Measurements from ENCODE around the gene SNX18. TPM values are rescaled to one million over a fixed set of nuclear protein-coding genes. Genes with fewer than 3 reads are reported as not detected.
A peak's percentile ranks its signal among the peaks of the same experiment; 100 is the strongest.

SNX18 gene
- total and polyA plus RNA-seq, 2 donors (not counting 1 experiment from before 2014, with no cell fraction given): 10.6 to 31.6 TPM

- Histone ChIP-seq H3K9ac (ENCODE audit: low read length) (no peak overlapping the region), H3K27ac (ENCODE audit: low read length in 2 of 2) (peak overlapping the region in 1 of 2 donors; percentile 42), H3K4me1 (ENCODE audit: control insufficient read depth in 2 of 2, insufficient read depth in 2 of 2, low read length in 2 of 2) (peaks cover 60 to 84% of the 10 kb centered on the region in 2 donors), H3K79me2 (ENCODE audit: control insufficient read depth, insufficient read depth, low read length) (peaks cover 100% of the 10 kb centered on the region), H4K20me1 (ENCODE audit: control insufficient read depth, insufficient read depth, low read length, poor library complexity, severe bottlenecking) (peaks cover 100% of the 10 kb centered on the region), H3K36me3 (replicated peaks in 1 of 2; ENCODE audit: control extremely low read depth in 1 of 2, control insufficient read depth in 1 of 2, extremely low read depth in 1 of 2, insufficient read depth in 2 of 2, low read length in 1 of 2) (peaks cover 0 to 3% of the 10 kb centered on the region in 2 experiments), H3K9me3 (ENCODE audit: control extremely low read depth in 1 of 3, control insufficient read depth in 2 of 3, insufficient read depth in 1 of 3, low read length in 2 of 3) (no peaks in the 10 kb centered on the region), H2AFZ (ENCODE audit: insufficient read depth, low read depth, low read length, poor library complexity, severe bottlenecking) (no peak overlapping the region), H3K27me3 (replicated peaks in 1 of 4; ENCODE audit: control extremely low read depth in 1 of 4, control insufficient read depth in 3 of 4, insufficient read depth in 4 of 4, low read length in 3 of 4) (no peaks in the 10 kb centered on the region), H3K4me3 (ENCODE audit: control extremely low read depth in 1 of 5, extremely low read depth in 1 of 5, insufficient read depth in 1 of 5, low read depth in 2 of 5, low read length in 4 of 5) (no peak overlapping the region), H3K4me2 (replicated peaks; ENCODE audit: low read depth, low read length, poor library complexity, severe bottlenecking) (peak overlapping the region; percentile 87)
- DNase-seq: no peak
- H3K27me3 Mint-ChIP-seq: no peaks in the 10 kb centered on the region
- TF ChIP-seq CTCF (IDR thresholded peaks at IDR 0.05) (no peak), EZH2 (IDR thresholded peaks at IDR 0.05; ENCODE audit: borderline replicate concordance, insufficient read depth, low read depth, low read length, poor library complexity, severe bottlenecking) (no peak)
- H3K27ac Mint-ChIP-seq: peak overlapping the region; percentile 32
- H3K4me3 Mint-ChIP-seq: peak overlapping the region; percentile 26
- no peak for ATAC-seq (ENCODE audit: low read depth)
- intact Hi-C loops (cut with micrococcal nuclease): loop anchor here (10.0 kb wide), 1 partner anchor 71 kb away; no protein-coding TSS in a partner anchor
- POLR2A ChIA-PET: no interaction called here
- peaks cover 63% of the 10 kb centered on the region for H3K4me1 Mint-ChIP-seq
- 92% methylated on average over 8 of the region's 8 CpGs for WGBS (ENCODE audit: insufficient coverage)
- no peaks in the 10 kb centered on the region for H3K9me3 Mint-ChIP-seq (ENCODE audit: insufficient read depth)
- CTCF ChIA-PET: interaction anchor here (1.1 to 4.7 kb wide), 4 partner anchors 136 to 343 kb away, joined by 3 to 21 read pairs (median 12); no protein-coding TSS in a partner anchor
Measured at GRCh38 chr5:54524082-54524481, 6.5 kb downstream of the SNX18 start.

- no peak for DNase-seq
- no peaks in the 10 kb centered on the region for H3K27me3 ChIP-seq (replicated peaks in 1 of 4; ENCODE audit: control extremely low read depth in 1 of 4, control insufficient read depth in 3 of 4, insufficient read depth in 4 of 4, low read length in 3 of 4)
- Mint-ChIP-seq H3K9me3 (ENCODE audit: insufficient read depth) (no peaks in the 10 kb centered on the region), H3K4me1 (peaks cover 56% of the 10 kb centered on the region), H3K27ac (no peak overlapping the region), H3K4me3 (no peak overlapping the region), H3K27me3 (no peaks in the 10 kb centered on the region)
- no peak overlapping the region for H3K4me3 ChIP-seq (ENCODE audit: control extremely low read depth in 1 of 5, extremely low read depth in 1 of 5, insufficient read depth in 1 of 5, low read depth in 2 of 5, low read length in 4 of 5)
- ChIA-PET CTCF (interaction anchor here (0.8 to 4.7 kb wide), 3 partner anchors 320 to 346 kb away, joined by 4 to 21 read pairs (median 5); no protein-coding TSS in a partner anchor), POLR2A (no interaction called here)
- H3K27ac ChIP-seq (ENCODE audit: low read length in 2 of 2): peak overlapping the region in 1 of 2 donors; percentile 42
- intact Hi-C loops (cut with micrococcal nuclease): loop anchor here (10.0 kb wide), 1 partner anchor 70 kb away; no protein-coding TSS in a partner anchor
- H3K4me2 ChIP-seq (replicated peaks; ENCODE audit: low read depth, low read length, poor library complexity, severe bottlenecking): peak overlapping the region; percentile 87
- peaks cover 100% of the 10 kb centered on the region for H3K79me2 ChIP-seq (ENCODE audit: control insufficient read depth, insufficient read depth, low read length)
- H3K4me1 ChIP-seq (ENCODE audit: control insufficient read depth in 2 of 2, insufficient read depth in 2 of 2, low read length in 2 of 2): peaks cover 54 to 87% of the 10 kb centered on the region in 2 donors
- H3K36me3 ChIP-seq (replicated peaks in 1 of 2; ENCODE audit: control extremely low read depth in 1 of 2, control insufficient read depth in 1 of 2, extremely low read depth in 1 of 2, insufficient read depth in 2 of 2, low read length in 1 of 2): peaks cover 0 to 3% of the 10 kb centered on the region in 2 experiments
- no peak overlapping the region for H2AFZ ChIP-seq (ENCODE audit: insufficient read depth, low read depth, low read length, poor library complexity, severe bottlenecking)
- TF ChIP-seq EZH2 (IDR thresholded peaks at IDR 0.05; ENCODE audit: borderline replicate concordance, insufficient read depth, low read depth, low read length, poor library complexity, severe bottlenecking): no peak
- TF ChIP-seq CTCF (IDR thresholded peaks at IDR 0.05): no peak
- WGBS (ENCODE audit: insufficient coverage): 100% methylated on average over 6 of the region's 8 CpGs
- H3K9me3 ChIP-seq (ENCODE audit: control extremely low read depth in 1 of 3, control insufficient read depth in 2 of 3, insufficient read depth in 1 of 3, low read length in 2 of 3): no peaks in the 10 kb centered on the region
- H4K20me1 ChIP-seq (ENCODE audit: control insufficient read depth, insufficient read depth, low read length, poor library complexity, severe bottlenecking): peaks cover 100% of the 10 kb centered on the region
- H3K9ac ChIP-seq (ENCODE audit: low read length): no peak overlapping the region
- ATAC-seq (ENCODE audit: low read depth): no peak
Measured at GRCh38 chr5:54524704-54525103, 7.1 kb downstream of the SNX18 start.
